Suprapubic skin (tissue), 3 donors: ENCODE results near the gene TTC39A.

Experiments used
- CTCF ChIP-seq, 2 donors: fragments of 200-600 bp in 1 of 2; fragments of 450-650 bp in 1 of 2; sonication (generic) in 1 of 2; IDR thresholded peaks; one replicate each; pipeline ENCODE4 v1.5.1; 2016 to 2019; ENCODE audit warnings: antibody characterized with exemption in 2 of 2, mild to moderate bottlenecking in 1 of 2, moderate library complexity in 1 of 2
- EP300 ChIP-seq: sonication (generic); formaldehyde crosslinking; IDR thresholded peaks from one replicate; pipeline ENCODE4 v1.6.1; 2017; ENCODE audit warnings: antibody characterized with exemption
- POLR2A ChIP-seq, 2 donors: fragments of 450-650 bp; IDR thresholded peaks; one replicate each; pipeline ENCODE4 v1.6.1; 2017; ENCODE audit warnings: antibody characterized with exemption in 2 of 2, mild to moderate bottlenecking in 2 of 2, moderate library complexity in 2 of 2

GRCh38 chr1:51325878-51326755 lies 4.2 kb downstream of the TTC39A start:
- TF ChIP-seq CTCF (IDR thresholded peaks at IDR 0.05) (no peak), POLR2A (IDR thresholded peaks at IDR 0.05) (no peak), EP300 (no peak)
